Activated CD8-positive, alpha-beta memory T cell treated with anti-CD3 and anti-CD28 coated beads, Interleukin-2, amount 50 U/mL, for 48 hours (primary cell): ENCODE data around the gene TTLL3.
"Not testable (repeated sequence)": the region's sequence is repeated elsewhere in the genome, so short reads cannot be mapped to it uniquely, and the experiment has no call there.

ENCODE experiments used
- DNase-seq: peaks from one replicate; pipeline ENCODE4 v3.0.0-alpha.2; 2020

TTLL3 gene, protein sequence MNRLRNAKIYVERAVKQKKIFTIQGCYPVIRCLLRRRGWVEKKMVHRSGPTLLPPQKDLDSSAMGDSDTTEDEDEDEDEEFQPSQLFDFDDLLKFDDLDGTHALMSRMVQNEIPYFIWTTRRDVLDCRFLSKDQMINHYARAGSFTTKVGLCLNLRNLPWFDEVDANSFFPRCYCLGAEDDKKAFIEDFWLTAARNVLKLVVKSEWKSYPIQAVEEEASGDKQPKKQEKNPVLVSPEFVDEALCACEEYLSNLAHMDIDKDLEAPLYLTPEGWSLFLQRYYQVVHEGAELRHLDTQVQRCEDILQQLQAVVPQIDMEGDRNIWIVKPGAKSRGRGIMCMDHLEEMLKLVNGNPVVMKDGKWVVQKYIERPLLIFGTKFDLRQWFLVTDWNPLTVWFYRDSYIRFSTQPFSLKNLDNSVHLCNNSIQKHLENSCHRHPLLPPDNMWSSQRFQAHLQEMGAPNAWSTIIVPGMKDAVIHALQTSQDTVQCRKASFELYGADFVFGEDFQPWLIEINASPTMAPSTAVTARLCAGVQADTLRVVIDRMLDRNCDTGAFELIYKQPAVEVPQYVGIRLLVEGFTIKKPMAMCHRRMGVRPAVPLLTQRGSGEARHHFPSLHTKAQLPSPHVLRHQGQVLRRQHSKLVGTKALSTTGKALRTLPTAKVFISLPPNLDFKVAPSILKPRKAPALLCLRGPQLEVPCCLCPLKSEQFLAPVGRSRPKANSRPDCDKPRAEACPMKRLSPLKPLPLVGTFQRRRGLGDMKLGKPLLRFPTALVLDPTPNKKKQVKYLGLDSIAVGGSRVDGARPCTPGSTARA

GRCh38 chr3:9809615-9810432 lies at the start of gene TTLL3:
Gene TTLL3, plus strand, starts transcription at chr3:9810262. Its CDS starts 400 bp downstream, at chr3:9810662.
- DNase-seq = peak; percentile 76

- no peak for DNase-seq
Observed at GRCh38 chr3:9760779-9761505, 49.1 kb upstream of the TTLL3 start.

DNA sequence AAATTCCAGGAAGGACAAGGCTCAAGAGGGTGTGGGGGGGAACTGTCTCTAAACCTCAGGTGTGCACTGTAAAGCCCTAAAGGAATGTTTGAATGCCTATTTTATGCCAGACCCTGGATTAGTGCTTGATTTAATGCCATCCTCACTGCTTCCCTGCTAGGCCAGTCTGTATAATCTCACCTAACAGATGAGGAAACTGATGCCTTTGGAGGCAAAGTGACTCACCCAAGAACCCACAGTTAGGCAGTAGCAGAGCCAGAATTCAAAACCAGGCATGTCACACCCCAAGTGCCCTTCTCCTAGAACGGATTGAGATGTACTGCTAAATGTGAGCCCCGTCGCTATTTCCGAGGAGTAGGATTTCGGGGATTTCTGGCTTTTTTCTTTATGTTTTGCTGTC lies 48.1 kb upstream of the TTLL3 start:
- no peak for DNase-seq

GRCh38 chr3:9762871-9763270 lies 47.2 kb upstream of the TTLL3 start:
- no peak for DNase-seq

DNA sequence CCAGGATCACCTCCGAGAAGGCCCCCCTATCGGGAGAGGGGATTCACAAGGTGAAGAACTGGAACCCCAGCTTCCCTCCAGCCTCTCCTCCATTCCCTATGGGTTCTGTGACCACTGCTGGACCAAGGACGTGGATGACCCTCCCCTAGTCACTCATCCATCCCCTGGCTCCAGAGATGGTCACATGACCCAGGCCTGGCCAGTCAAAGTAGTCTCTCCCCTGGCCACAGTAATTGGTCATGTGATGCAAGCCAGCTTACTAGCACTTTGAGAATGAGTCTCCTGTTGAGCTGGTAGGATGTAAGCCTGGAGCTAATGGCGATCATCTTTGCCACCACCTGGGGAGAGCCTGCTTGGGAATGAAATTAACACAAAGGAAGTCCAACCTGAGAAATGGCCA lies 44.2 kb upstream of the TTLL3 start:
- no peak for DNase-seq

DNA sequence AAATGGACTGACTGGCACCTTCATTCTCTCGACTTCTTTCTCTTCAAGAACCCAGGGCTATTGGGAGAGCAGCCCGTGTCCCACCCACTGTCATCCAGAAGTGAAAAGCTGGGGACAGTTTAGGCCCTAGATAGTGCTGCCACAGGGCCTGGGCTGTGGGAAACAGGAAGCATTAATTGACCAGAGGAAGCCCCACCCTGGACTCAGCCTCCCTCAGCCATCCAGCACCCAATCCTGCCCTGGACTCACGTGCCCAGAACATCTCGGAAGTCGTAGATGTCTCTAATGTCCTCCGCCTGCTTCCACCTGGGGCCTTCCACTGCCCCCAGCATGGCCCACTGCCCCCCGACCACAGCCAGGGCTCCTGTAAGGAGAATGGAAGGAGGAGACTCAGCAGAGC lies 42.6 kb upstream of the TTLL3 start:
- DNase-seq = no peak

DNA sequence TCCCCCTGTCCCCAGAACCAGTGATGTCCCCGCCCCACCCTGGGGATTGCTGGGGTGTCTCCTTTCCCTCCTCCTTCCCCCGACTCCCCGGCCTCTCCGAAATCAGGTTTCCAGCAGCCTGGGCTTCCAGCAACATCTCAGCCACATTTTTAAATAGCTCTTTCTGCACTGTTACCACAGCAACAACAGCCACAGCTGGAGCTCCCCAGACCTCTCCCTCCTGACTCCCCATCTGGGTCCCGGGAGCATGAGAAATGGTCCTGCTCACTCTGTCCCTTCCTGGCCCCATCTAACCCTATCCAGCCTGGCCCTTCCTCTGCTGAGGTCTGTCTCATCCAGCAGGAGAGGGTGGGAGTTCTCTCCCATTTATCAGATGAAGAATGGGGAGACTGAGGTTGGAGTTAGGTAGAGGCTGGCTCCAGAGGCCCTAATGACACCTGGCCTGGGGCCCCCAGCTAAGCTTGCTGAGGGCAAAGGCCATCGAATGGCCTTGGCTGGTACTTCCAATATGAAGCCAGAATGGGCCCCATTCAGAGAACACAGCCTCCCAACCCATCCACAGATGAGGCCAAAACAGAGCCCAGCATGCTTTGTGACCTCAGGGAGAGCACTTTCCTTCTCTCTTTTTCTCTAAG lies 41.8 kb upstream of the TTLL3 start:
- DNase-seq = no peak

GRCh38 chr3:9769012-9769411 lies 41.0 kb upstream of the TTLL3 start:
- DNase-seq = no peak

DNA sequence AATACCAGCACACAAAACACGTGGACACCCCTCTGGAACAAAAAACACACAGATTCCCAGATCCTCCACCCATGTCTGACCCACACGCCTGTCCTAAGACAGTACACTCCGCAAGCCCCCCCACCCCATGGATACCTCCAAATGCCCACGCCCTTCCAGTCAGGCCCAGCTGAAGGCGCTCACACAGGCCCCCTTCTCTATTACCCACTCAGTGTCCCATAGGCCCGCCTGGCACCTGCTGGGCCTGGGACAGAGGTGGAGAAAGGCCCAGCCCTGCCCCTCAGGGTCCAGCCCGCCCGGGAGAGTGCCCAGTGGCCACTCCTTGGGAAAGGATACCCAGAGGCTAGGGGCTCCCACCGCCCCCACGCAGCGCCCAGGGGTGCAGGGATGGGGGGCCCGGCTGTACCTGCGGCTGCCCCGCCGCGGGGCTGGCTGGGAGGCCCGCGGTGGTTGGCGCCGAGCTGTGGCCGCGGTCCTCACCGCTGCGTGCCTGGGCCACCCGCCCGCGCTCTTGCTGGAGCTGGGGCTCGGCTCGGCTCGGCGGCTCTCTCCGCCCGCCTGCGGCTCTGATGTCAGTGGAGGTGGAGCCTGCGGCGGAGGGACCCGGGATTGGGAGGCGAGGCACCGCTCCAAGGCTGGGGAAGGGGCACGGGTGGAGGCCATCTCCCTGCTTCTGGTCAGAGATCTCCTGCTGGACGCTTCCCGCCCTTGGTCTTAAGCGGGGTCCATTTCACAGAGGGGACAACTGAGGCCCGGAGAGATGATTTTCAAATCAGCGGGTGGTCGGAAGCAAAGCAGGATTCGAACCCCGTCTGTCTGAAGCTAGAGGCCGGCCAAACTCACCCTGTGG lies 40.4 kb upstream of the TTLL3 start, which contains the start of gene CAMK1:
Gene CAMK1, minus strand, starts transcription at position 522 of the 850 bp plus-strand sequence. CDS start 2,198 bp downstream, outside the sequence.
- DNase-seq = peak; percentile 88

- DNase-seq = no peak
Observed at GRCh38 chr3:9770276-9770812, 39.7 kb upstream of the TTLL3 start.

GRCh38 chr3:9771007-9771406 lies 39.1 kb upstream of the TTLL3 start:
- DNase-seq = not testable (repeated sequence)

DNA sequence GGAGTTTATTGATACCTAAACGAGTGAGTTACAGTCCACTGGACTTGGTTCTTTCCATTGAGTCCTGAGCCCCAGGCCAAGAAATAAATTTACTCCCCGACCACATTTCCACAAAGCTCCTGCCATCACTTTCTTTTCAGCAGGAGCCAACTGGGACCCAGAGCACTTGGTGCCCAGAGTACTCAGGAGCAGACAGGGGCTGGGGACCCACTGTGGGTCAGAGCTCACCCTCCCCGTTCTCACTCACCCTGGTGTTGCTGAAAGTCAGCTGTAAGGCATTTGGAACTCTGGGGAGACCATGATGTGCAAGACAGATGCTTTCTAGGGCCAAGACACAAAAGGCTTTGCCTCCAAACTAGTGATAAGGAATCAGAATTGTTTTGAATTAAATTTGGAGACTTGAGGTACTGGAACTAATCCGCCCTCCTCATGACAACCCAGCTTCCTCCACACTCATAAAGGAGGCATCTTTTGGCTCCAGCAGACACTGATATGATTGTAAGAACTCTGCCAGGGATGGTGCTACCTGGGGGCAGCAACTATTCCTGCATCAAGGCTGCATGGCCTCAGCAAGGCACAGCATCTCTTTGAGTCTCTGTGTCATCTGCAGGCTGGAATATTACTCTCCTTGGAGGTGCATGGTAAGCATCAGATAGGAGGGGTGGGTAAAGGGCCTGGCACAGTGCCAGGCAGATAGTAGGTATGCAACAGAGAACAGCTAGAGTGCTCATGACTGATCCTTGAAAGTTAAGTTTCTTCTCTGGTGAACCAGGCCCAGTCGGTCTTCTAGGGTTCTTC lies 33.0 kb upstream of the TTLL3 start:
- no peak for DNase-seq

DNA sequence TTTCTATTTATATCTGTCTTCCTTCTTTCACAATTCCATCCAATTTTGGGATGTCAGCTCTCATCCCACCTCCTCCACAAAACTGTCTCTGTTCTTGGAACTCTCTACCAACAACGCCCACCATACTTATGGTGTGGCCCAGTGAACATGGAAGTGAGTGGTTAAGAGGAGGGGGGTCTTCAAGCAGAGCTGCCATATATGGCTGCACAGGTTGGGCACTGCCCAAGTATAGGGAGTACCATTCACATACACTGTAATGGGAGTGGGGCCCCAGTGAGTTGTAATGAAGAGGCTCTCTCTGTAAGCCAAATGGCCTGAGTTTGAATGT lies 32.4 kb upstream of the TTLL3 start:
- no peak for DNase-seq

DNA sequence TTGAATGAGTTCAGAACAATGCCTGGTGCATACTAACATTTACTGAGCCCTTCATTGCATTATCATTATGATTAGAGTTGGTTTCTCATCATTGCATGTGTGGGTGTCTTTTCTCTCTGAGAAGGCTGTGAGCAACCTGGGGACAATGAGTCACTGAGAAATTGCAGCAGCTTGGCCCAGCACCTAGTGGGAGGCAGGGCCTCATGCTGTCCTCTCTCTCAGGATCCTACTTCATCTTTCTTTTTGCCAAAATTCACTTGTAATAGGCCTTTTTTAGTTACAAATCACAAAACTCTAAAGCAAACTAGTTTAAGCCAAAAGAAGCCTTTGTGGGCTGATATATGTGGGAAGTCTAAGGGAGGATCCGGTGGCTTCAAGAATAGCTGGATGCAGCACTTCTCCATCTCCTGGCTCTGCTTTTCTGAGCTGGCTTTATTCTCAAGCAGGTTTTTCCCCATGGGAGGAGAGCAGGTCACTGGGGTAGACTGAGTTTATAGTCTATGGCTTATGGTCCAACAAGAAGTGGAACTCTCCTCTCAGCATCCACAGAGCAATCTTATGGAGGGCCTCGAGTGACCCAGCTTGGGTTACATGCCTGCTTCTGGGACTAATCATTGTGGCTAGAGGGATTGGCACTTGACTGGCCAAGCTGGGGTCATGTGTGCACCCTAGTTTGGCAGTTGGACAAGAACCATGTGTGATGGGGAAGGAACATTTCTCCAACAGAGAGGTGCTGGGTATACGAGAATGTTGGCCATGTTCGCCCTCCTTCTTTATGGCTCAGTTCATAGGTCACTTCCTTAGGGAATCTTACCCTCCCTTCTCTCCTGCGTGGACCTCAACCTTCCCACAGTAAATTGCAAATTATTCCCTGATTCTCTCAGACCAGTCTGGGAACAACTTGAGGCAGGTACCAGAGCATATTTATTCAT lies 31.7 kb upstream of the TTLL3 start:
- peak; percentile 73 for DNase-seq

DNA sequence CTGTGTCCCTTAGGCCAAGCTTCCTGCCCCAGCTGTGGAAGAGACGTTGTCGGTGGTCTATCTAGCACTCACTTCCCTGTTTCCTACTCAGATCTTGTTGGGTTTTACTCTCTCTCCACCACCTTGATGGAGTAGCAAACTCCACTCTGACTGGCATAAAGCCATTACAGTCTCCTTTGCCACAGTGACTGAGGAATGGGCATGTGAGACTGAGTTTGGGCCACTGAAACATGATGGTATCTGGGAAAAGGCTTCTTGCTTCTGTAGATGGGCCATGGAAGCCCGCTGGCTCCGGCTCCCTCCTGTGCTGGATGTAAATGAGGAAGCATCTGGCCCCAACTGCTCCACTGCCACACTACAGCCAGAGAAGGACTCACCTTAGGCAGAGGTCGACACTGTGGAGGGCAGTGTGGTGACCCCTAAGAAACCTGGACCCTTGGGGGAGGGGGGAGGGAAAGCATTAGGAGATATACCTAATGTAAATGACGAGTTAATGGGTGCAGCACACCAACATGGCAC lies 30.9 kb upstream of the TTLL3 start:
- no peak for DNase-seq

GRCh38 chr3:9779721-9780457 lies 30.2 kb upstream of the TTLL3 start:
- peak; percentile 76 for DNase-seq

GRCh38 chr3:9780458-9780812 lies 29.6 kb upstream of the TTLL3 start:
- no peak for DNase-seq

- DNase-seq = no peak
Observed at GRCh38 chr3:9780910-9781309, 29.2 kb upstream of the TTLL3 start.
